SH-SY5Y (cell line): ENCODE measurements around the gene NFATC2.

ENCODE experiments used
- GATA2 ChIP-seq: IDR thresholded peaks from 2 replicates; pipeline ENCODE4 v1.6.1; 2011; ENCODE audit warnings: mild to moderate bottlenecking, low read depth, low read length
- GATA3 ChIP-seq: IDR thresholded peaks from 2 replicates; pipeline ENCODE4 v1.6.1; 2011; ENCODE audit warnings: low read depth, mild to moderate bottlenecking, low read length, moderate library complexity

The NFATC2 gene

GRCh38 chr20:51389543-51390264, 152.8 kb downstream of the NFATC2 start:
- no peak for TF ChIP-seq GATA3

GRCh38 chr20:51388756-51389542, 153.6 kb downstream of the NFATC2 start:
- TF ChIP-seq GATA3 (no peak), GATA2 (no peak)

- TF ChIP-seq GATA3 (no peak), GATA2 (no peak)
Observed at GRCh38 chr20:51388227-51388626, 154.3 kb downstream of the NFATC2 start.

GRCh38 chr20:51387125-51387875, 155.2 kb downstream of the NFATC2 start:
- TF ChIP-seq GATA2 (no peak), GATA3 (no peak)

- TF ChIP-seq GATA2: no peak
- no peak for TF ChIP-seq GATA3
Observed at GRCh38 chr20:51386586-51386985, 155.9 kb downstream of the NFATC2 start.

- TF ChIP-seq GATA3: no peak
- TF ChIP-seq GATA2: no peak
Observed at GRCh38 chr20:51385646-51386530, 156.6 kb downstream of the NFATC2 start.

GRCh38 chr20:51384875-51385274, 157.6 kb downstream of the NFATC2 start:
- TF ChIP-seq GATA2 (no peak), GATA3 (no peak)

- TF ChIP-seq GATA2: no peak
- no peak for TF ChIP-seq GATA3
Observed at GRCh38 chr20:51383891-51384510, 158.5 kb downstream of the NFATC2 start.

- TF ChIP-seq GATA2: no peak
- TF ChIP-seq GATA3: no peak
Observed at GRCh38 chr20:51382986-51383821, 159.3 kb downstream of the NFATC2 start.

- TF ChIP-seq GATA3: no peak
- TF ChIP-seq GATA2: no peak
Observed at GRCh38 chr20:51382111-51382985, 160.2 kb downstream of the NFATC2 start.

GRCh38 chr20:51381557-51381956, 161.0 kb downstream of the NFATC2 start:
- TF ChIP-seq GATA3 (no peak), GATA2 (no peak)
